GM23338 (cell line): ENCODE data around the gene EARS2. TPM values are rescaled to one million over a fixed set of nuclear protein-coding genes. Genes with fewer than 3 reads are reported as not detected.

ENCODE experiments used
- ATAC-seq: fragments of 200-7000 bp; cut with Tn5 transposase; 3 replicates; pipeline ENCODE4 v1.9.1; 2020
- DNase-seq: peaks from one replicate; pipeline ENCODE4 v3.0.0-alpha.2; 2015; ENCODE audit warnings: low spot score
- H2AFZ ChIP-seq: fragments of 200-600 bp; sonication (generic); 2 replicates; pipeline ENCODE4 v1.8.0; 2016; ENCODE audit warnings: antibody characterized with exemption, mild to moderate bottlenecking, moderate library complexity
- H3F3A ChIP-seq: fragments of 200-600 bp; sonication (generic); replicated peaks from 2 replicates; pipeline ENCODE4 v1.8.0; 2017; ENCODE audit warnings: antibody characterized with exemption, mixed run types, low read depth
- H3K27ac ChIP-seq: fragments of 200-600 bp; sonication (generic); 2 replicates; pipeline ENCODE4 v1.6.1; 2016; ENCODE audit warnings: low read depth
- H3K27me3 ChIP-seq: fragments of 200-600 bp; sonication (generic); 2 replicates; pipeline ENCODE4 v1.8.0; 2016; ENCODE audit warnings: mild to moderate bottlenecking, mixed run types, moderate library complexity; ENCODE audit not compliant: insufficient read depth
- H3K36me3 ChIP-seq: fragments of 200-600 bp; sonication (generic); 2 replicates; pipeline ENCODE4 v1.8.0; 2016; ENCODE audit warnings: mild to moderate bottlenecking; ENCODE audit not compliant: insufficient read depth
- H3K4me1 ChIP-seq: fragments of 200-600 bp; sonication (generic); 2 replicates; pipeline ENCODE4 v1.8.0; 2016; ENCODE audit warnings: mild to moderate bottlenecking, moderate library complexity; ENCODE audit not compliant: insufficient read depth
- H3K4me2 ChIP-seq: fragments of 200-600 bp; sonication (generic); 2 replicates; pipeline ENCODE4 v1.7.1; 2017; ENCODE audit warnings: mixed run types
- H3K4me3 ChIP-seq: fragments of 200-600 bp; sonication (generic); 2 replicates; pipeline ENCODE4 v1.6.1; 2016; ENCODE audit warnings: mixed run types
- H3K79me2 ChIP-seq: fragments of 200-600 bp; sonication (generic); replicated peaks from 2 replicates; pipeline ENCODE4 v1.8.0; 2017; ENCODE audit warnings: mild to moderate bottlenecking; ENCODE audit not compliant: insufficient read depth
- H3K9me2 ChIP-seq: fragments of 200-600 bp; sonication (generic); 2 replicates; pipeline ENCODE4 v1.8.0; 2017; ENCODE audit not compliant: insufficient read depth
- H4K20me1 ChIP-seq: fragments of 200-600 bp; sonication (generic); replicated peaks from 2 replicates; pipeline ENCODE4 v1.8.0; 2017; ENCODE audit warnings: mild to moderate bottlenecking; ENCODE audit not compliant: insufficient read depth
- H3K27ac Mint-ChIP-seq: 2 replicates; pipeline ENCODE4 v1.8.0; 2020; ENCODE audit warnings: inconsistent platforms, mild to moderate bottlenecking, moderate library complexity, mixed read lengths
- H3K27me3 Mint-ChIP-seq: 3 replicates; pipeline ENCODE4 v1.8.0; 2022; ENCODE audit warnings: low read depth, mild to moderate bottlenecking, moderate library complexity, mixed read lengths, inconsistent platforms; ENCODE audit not compliant: insufficient read depth, poor library complexity
- H3K36me3 Mint-ChIP-seq: 3 replicates; pipeline ENCODE4 v1.8.0; 2021; ENCODE audit warnings: low read depth, mild to moderate bottlenecking, inconsistent platforms, moderate library complexity, mixed read lengths
- H3K4me1 Mint-ChIP-seq: 3 replicates; pipeline ENCODE4 v1.8.0; 2020; ENCODE audit warnings: mild to moderate bottlenecking, inconsistent platforms, mixed read lengths
- H3K4me3 Mint-ChIP-seq: 3 replicates; pipeline ENCODE4 v1.8.0; 2021; ENCODE audit warnings: moderate library complexity, mild to moderate bottlenecking, inconsistent platforms, mixed read lengths
- H3K9me3 Mint-ChIP-seq: 3 replicates; pipeline ENCODE4 v1.8.0; 2020; ENCODE audit warnings: moderate library complexity, mild to moderate bottlenecking, inconsistent platforms, mixed read lengths
- CREB1 ChIP-seq: fragments of 250-450 bp; sonication (Bioruptor Pico); IDR thresholded peaks from 2 replicates; pipeline ENCODE4 v1.5.0; 2020; ENCODE audit warnings: low read depth, mild to moderate bottlenecking, moderate library complexity
- EZH2 ChIP-seq: fragments of 200-600 bp; sonication (generic); IDR thresholded peaks from one replicate; pipeline ENCODE4 v1.8.0; 2017; ENCODE audit warnings: antibody characterized with exemption, mild to moderate bottlenecking, low read depth; ENCODE audit not compliant: unreplicated experiment
- EZH2phosphoT487 ChIP-seq: fragments of 200-600 bp; sonication (generic); IDR thresholded peaks from one replicate; pipeline ENCODE4 v1.8.1; 2018; ENCODE audit warnings: antibody characterized with exemption; ENCODE audit not compliant: unreplicated experiment
- JUNB ChIP-seq: IDR thresholded peaks from one replicate; pipeline ENCODE4 v1.6.1; 2016; ENCODE audit warnings: antibody characterized with exemption; ENCODE audit not compliant: unreplicated experiment
- NANOG ChIP-seq: IDR thresholded peaks from 2 replicates; pipeline ENCODE4 v1.6.1; 2016; ENCODE audit warnings: antibody characterized with exemption, borderline replicate concordance
- POLR2AphosphoS5 ChIP-seq: IDR thresholded peaks from 2 replicates; pipeline ENCODE4 v1.6.1; 2016; ENCODE audit warnings: antibody characterized with exemption, low read depth
- STAT1 ChIP-seq: IDR thresholded peaks from one replicate; pipeline ENCODE4 v1.6.1; 2016; ENCODE audit warnings: antibody characterized with exemption; ENCODE audit not compliant: unreplicated experiment
- ZNF114 ChIP-seq: fragments of 250-450 bp; sonication (Bioruptor Pico); IDR thresholded peaks from 2 replicates; pipeline ENCODE4 v1.5.0; 2020; ENCODE audit warnings: mild to moderate bottlenecking, moderate library complexity
- ZNF331 ChIP-seq: fragments of 250-450 bp; sonication (Bioruptor Pico); IDR thresholded peaks from 2 replicates; pipeline ENCODE4 v1.5.0; 2020; ENCODE audit warnings: low read depth, mild to moderate bottlenecking, moderate library complexity
- polyA plus RNA-seq: library from polyadenylated mRNA; unstranded; fragments of >200 nt; fragmentation: Nextera tagmentation; extraction: Ambion mirVana; gene quantifications from 2 replicates; pipeline ENCODE4 v1.2.1, GENCODE V29; 2016
- total RNA-seq: library from RNA; depleted of rRNA; stranded (reverse); fragments of >200 nt; shearing (Covaris generic); gene quantifications from 2 replicates; pipeline ENCODE4 v1.2.3, GENCODE V29; 2014
- TF ChIP-seq, protein P1 (sequence below): IDR thresholded peaks from one replicate; pipeline ENCODE4 v1.6.1; 2018; ENCODE audit warnings: antibody characterized with exemption; ENCODE audit not compliant: unreplicated experiment
- TF ChIP-seq, protein P2 (sequence below): fragments of 250-450 bp; sonication (Bioruptor Pico); IDR thresholded peaks from 2 replicates; pipeline ENCODE4 v1.5.0; 2020; ENCODE audit warnings: mild to moderate bottlenecking, moderate library complexity
- TF ChIP-seq, protein P3 (sequence below), 2 experiments: fragments of 200-600 bp in 1 of 2; sonication (generic) in 1 of 2; conservative IDR thresholded peaks; 2 replicates each; pipeline versions ENCODE4 v1.5.1 to v1.6.1; 2016 to 2017; ENCODE audit warnings: antibody characterized with exemption in 2 of 2, low read depth in 2 of 2, mild to moderate bottlenecking in 2 of 2, moderate library complexity in 1 of 2
- TF ChIP-seq, protein P4 (sequence below): IDR thresholded peaks from 2 replicates; pipeline ENCODE4 v1.6.1; 2016; ENCODE audit warnings: antibody characterized with exemption

EARS2 gene
- total and polyA plus RNA-seq, 2 experiments from 2014 or later, result 22.6 to 89.1 TPM

DNA sequence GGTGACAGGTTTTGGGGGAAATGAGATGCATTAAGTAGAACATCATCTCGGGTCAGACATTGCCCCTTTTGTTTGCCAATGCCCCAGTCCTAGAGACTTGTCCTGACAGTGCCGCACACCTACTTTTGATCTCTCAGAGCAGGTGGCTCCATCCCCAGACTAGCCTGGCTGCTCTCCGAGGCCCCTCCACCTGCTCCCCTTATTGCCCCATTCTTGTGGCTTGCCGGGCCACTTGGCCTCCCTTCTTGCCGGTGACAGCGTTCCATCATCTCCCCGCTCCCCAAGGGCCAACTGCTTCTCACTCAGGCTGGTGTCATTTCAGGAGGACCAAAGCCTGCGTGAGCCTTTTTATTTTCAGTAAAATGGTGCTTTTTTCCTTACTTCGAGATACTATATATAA, 15.2 kb upstream of the EARS2 start:
- Histone ChIP-seq H3K36me3 (peaks cover 40% of the 10 kb centered on the region), H4K20me1 (no peaks in the 10 kb centered on the region; the same call in 1 of the 2 replicates), H3K4me3 (no peak overlapping the region), H3K4me1 (no peaks in the 10 kb centered on the region), H3K4me2 (no peak overlapping the region), H3F3A (no peaks in the 10 kb centered on the region), H3K27me3 (no peaks in the 10 kb centered on the region), H3K79me2 (no peaks in the 10 kb centered on the region), H2AFZ (no peak overlapping the region), H3K9me2 (no peaks in the 10 kb centered on the region), H3K27ac (0 out of 2 replicates have a peak overlapping the region, but pooled peaks have one; percentile 32)
- H3K27ac Mint-ChIP-seq, result no peak overlapping the region
- no peak overlapping the region for H3K4me3 Mint-ChIP-seq
- H3K27me3 Mint-ChIP-seq, result peaks cover 3% of the 10 kb centered on the region
- H3K36me3 Mint-ChIP-seq, result peaks cover 63% of the 10 kb centered on the region
- TF ChIP-seq NANOG (no peak), CREB1 (CRISPR knock-in tag) (no peak), JUNB (no peak), EZH2phosphoT487 (no peak), STAT1 (no peak), ZNF331 (CRISPR knock-in tag) (no peak), ZNF114 (no peak), POLR2AphosphoS5 (no peak), EZH2 (no peak)
- TF ChIP-seq, protein P1, sequence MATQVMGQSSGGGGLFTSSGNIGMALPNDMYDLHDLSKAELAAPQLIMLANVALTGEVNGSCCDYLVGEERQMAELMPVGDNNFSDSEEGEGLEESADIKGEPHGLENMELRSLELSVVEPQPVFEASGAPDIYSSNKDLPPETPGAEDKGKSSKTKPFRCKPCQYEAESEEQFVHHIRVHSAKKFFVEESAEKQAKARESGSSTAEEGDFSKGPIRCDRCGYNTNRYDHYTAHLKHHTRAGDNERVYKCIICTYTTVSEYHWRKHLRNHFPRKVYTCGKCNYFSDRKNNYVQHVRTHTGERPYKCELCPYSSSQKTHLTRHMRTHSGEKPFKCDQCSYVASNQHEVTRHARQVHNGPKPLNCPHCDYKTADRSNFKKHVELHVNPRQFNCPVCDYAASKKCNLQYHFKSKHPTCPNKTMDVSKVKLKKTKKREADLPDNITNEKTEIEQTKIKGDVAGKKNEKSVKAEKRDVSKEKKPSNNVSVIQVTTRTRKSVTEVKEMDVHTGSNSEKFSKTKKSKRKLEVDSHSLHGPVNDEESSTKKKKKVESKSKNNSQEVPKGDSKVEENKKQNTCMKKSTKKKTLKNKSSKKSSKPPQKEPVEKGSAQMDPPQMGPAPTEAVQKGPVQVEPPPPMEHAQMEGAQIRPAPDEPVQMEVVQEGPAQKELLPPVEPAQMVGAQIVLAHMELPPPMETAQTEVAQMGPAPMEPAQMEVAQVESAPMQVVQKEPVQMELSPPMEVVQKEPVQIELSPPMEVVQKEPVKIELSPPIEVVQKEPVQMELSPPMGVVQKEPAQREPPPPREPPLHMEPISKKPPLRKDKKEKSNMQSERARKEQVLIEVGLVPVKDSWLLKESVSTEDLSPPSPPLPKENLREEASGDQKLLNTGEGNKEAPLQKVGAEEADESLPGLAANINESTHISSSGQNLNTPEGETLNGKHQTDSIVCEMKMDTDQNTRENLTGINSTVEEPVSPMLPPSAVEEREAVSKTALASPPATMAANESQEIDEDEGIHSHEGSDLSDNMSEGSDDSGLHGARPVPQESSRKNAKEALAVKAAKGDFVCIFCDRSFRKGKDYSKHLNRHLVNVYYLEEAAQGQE, result no peak
- TF ChIP-seq, protein P2, sequence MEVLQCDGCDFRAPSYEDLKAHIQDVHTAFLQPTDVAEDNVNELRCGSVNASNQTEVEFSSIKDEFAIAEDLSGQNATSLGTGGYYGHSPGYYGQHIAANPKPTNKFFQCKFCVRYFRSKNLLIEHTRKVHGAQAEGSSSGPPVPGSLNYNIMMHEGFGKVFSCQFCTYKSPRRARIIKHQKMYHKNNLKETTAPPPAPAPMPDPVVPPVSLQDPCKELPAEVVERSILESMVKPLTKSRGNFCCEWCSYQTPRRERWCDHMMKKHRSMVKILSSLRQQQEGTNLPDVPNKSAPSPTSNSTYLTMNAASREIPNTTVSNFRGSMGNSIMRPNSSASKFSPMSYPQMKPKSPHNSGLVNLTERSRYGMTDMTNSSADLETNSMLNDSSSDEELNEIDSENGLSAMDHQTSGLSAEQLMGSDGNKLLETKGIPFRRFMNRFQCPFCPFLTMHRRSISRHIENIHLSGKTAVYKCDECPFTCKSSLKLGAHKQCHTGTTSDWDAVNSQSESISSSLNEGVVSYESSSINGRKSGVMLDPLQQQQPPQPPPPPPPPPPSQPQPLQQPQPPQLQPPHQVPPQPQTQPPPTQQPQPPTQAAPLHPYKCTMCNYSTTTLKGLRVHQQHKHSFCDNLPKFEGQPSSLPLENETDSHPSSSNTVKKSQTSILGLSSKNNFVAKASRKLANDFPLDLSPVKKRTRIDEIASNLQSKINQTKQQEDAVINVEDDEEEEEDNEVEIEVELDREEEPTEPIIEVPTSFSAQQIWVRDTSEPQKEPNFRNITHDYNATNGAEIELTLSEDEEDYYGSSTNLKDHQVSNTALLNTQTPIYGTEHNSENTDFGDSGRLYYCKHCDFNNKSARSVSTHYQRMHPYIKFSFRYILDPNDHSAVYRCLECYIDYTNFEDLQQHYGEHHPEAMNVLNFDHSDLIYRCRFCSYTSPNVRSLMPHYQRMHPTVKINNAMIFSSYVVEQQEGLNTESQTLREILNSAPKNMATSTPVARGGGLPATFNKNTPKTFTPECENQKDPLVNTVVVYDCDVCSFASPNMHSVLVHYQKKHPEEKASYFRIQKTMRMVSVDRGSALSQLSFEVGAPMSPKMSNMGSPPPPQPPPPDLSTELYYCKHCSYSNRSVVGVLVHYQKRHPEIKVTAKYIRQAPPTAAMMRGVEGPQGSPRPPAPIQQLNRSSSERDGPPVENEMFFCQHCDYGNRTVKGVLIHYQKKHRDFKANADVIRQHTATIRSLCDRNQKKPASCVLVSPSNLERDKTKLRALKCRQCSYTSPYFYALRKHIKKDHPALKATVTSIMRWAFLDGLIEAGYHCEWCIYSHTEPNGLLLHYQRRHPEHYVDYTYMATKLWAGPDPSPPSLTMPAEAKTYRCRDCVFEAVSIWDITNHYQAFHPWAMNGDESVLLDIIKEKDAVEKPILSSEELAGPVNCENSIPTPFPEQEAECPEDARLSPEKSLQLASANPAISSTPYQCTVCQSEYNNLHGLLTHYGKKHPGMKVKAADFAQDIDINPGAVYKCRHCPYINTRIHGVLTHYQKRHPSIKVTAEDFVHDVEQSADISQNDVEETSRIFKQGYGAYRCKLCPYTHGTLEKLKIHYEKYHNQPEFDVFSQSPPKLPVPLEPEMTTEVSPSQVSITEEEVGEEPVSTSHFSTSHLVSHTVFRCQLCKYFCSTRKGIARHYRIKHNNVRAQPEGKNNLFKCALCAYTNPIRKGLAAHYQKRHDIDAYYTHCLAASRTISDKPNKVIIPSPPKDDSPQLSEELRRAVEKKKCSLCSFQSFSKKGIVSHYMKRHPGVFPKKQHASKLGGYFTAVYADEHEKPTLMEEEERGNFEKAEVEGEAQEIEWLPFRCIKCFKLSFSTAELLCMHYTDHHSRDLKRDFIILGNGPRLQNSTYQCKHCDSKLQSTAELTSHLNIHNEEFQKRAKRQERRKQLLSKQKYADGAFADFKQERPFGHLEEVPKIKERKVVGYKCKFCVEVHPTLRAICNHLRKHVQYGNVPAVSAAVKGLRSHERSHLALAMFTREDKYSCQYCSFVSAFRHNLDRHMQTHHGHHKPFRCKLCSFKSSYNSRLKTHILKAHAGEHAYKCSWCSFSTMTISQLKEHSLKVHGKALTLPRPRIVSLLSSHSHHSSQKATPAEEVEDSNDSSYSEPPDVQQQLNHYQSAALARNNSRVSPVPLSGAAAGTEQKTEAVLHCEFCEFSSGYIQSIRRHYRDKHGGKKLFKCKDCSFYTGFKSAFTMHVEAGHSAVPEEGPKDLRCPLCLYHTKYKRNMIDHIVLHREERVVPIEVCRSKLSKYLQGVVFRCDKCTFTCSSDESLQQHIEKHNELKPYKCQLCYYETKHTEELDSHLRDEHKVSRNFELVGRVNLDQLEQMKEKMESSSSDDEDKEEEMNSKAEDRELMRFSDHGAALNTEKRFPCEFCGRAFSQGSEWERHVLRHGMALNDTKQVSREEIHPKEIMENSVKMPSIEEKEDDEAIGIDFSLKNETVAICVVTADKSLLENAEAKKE (CRISPR knock-in tag), result no peak
- TF ChIP-seq, protein P3, sequence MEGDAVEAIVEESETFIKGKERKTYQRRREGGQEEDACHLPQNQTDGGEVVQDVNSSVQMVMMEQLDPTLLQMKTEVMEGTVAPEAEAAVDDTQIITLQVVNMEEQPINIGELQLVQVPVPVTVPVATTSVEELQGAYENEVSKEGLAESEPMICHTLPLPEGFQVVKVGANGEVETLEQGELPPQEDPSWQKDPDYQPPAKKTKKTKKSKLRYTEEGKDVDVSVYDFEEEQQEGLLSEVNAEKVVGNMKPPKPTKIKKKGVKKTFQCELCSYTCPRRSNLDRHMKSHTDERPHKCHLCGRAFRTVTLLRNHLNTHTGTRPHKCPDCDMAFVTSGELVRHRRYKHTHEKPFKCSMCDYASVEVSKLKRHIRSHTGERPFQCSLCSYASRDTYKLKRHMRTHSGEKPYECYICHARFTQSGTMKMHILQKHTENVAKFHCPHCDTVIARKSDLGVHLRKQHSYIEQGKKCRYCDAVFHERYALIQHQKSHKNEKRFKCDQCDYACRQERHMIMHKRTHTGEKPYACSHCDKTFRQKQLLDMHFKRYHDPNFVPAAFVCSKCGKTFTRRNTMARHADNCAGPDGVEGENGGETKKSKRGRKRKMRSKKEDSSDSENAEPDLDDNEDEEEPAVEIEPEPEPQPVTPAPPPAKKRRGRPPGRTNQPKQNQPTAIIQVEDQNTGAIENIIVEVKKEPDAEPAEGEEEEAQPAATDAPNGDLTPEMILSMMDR (conservative IDR thresholded peaks at IDR 0.05; ENCODE audit: low read depth in 2 of 2), result no peak
- TF ChIP-seq, protein P4, sequence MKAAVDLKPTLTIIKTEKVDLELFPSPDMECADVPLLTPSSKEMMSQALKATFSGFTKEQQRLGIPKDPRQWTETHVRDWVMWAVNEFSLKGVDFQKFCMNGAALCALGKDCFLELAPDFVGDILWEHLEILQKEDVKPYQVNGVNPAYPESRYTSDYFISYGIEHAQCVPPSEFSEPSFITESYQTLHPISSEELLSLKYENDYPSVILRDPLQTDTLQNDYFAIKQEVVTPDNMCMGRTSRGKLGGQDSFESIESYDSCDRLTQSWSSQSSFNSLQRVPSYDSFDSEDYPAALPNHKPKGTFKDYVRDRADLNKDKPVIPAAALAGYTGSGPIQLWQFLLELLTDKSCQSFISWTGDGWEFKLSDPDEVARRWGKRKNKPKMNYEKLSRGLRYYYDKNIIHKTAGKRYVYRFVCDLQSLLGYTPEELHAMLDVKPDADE, result no peak
- no peaks in the 10 kb centered on the region for H3K9me3 Mint-ChIP-seq
- no peak for DNase-seq
- no peak for ATAC-seq
- H3K4me1 Mint-ChIP-seq, result no peaks in the 10 kb centered on the region
